Middle frontal gyrus (tissue), 1 donor: ENCODE results near the gene SLC22A23.

ENCODE experiments used
- DNase-seq: peaks from one replicate; pipeline ENCODE4 v3.0.0-alpha.2; 2015; ENCODE audit warnings: low spot score; ENCODE audit errors: extremely low spot score

Gene SLC22A23

GRCh38 chr6:3406362-3406821 is 50.5 kb downstream of the SLC22A23 start:
- no peak for DNase-seq

DNA sequence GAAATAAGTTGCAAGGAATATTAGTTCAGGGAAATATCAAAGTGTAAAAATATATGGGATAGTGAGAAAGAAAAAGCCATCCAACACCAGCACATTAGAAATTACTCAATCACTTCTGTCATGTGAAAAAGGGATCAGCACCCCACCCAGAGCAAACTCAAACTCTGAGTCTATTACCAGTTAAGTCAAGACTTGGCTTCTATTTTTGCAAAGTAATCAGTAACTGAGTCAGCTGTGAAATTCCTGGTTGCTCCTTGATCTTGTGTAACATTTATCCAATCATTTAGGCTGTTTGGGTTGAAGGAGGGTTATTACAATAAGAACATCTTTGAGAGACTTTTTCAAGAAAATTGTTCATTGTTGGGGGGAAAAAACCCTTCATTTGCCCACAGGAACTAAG is 51.2 kb downstream of the SLC22A23 start:
- no peak for DNase-seq

- DNase-seq = no peak
Measured at GRCh38 chr6:3405182-3405518, 51.7 kb downstream of the SLC22A23 start.

DNA sequence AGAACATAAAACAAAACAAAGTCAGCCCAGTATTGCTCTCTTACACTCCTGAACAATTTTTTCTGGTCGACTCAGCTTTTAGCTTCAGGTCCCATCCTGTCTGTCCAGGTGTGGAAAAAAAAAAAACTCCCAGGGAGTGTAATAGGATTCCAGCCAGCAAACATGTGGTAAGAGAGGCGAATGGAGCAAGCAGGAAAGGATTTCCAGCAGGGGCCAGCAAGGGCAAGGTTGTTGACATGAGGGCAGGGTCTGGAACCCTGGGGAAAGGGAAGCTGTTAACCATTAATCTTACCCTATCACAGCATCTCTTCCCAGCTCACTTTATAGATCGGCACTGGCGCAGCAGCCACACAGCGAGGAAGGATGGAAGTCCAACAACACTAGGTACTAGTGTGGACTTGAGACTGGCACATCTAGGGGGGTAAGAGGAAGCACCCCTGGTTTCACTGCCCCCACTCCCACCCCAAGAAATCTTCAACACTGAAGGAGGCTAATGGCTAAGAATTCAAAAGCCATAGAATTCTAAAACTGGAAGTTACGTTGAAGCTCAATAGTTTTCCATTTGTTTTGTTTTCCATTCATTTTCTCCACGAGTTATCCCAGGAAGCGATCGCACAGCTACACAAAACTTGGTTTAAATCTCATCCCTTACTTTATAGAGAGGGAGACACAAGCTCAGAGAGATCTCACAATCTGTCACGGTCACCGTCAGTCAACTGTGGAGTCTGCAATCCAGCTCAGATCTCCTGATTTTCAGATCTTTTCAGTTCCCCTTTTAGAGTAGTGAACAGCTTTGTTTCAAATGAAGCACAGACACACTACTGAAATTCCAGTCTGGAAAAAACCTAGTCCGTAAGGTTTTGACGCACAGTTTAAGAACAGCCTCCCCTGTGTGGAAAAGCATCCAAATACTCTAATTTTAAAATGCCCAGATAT is 53.3 kb downstream of the SLC22A23 start:
- DNase-seq = no peak

DNA sequence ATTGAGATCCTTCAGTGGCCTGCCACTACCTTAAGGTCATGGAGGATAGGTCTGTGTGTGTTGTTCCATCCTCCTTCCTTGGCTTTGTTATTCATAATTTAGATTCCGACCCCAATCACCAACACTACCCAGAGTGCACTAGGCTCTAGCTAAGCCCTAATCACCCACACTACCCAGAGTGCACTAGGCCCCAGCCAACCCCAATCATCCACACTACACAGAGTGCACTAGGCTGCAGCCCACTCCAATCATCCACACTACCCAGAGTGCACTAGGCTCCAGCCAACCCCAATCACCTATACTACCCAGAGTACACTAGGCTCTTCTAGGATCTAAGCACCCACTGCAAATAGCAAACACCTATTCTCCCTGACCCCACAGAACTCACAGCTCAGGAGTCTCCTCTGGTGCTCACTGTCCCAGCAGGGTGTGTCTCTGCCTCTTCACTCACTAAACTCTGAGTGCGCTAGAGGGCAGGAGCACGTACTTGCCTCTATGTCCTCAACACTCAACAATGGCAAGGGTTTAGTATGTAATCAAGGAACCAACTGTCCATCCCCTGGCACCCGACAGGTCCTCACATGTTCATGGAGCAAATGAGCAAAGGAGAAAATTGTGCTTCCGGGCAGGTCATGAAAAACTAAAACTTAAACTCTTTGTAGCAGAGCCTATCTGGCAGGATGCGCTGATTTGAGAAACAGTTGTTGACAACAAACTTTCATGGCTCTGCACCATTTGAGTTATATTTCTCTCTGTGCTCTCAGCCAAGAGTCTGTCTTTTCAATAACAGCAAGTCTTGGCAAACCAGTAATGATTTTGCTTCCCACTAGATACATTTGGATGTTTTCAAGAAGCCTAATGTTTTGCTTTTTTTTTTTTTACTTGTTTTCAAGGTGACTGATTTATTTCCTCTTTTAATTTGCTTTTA is 54.3 kb downstream of the SLC22A23 start:
- DNase-seq = no peak

DNA sequence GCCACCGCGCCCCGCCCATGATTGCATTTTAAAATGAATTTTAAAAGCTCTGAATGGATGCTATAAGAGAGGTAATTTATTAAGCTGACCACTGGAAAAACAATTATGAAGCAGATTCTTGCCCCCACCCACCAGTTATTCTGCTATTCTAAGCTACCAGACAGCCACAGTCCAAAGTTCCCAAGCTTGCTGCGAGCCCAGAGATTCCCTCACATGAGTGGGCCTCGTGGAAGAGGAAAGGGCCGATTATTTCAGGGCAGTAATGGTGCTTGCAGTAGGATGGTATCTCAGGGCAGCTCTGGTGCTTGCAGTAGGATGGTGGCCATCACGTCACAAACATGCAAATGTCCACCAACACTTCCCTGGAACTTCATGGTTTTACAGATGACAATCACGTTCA is 56.7 kb downstream of the SLC22A23 start:
- no peak for DNase-seq

- DNase-seq = no peak
Measured at GRCh38 chr6:3398755-3399696, 57.8 kb downstream of the SLC22A23 start.

DNA sequence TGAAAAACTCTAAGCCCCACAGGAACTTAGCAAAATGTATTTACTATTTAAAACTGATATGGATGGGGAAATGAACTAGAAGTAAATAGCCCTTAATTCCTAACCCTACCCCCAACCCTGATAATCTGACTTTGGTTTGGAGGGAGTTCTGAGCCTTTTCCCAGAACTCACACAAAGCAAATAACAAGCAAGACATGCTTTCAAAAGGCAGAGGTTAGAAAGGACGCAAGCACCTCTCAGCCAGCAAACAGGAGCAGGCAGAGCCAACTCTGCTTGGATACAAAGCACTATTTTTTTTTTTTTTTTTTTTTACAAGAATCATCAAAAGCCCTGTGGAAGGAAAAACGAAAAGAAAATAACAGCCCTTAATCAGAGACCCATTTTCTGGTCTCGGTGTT is 58.7 kb downstream of the SLC22A23 start:
- DNase-seq = no peak

DNA sequence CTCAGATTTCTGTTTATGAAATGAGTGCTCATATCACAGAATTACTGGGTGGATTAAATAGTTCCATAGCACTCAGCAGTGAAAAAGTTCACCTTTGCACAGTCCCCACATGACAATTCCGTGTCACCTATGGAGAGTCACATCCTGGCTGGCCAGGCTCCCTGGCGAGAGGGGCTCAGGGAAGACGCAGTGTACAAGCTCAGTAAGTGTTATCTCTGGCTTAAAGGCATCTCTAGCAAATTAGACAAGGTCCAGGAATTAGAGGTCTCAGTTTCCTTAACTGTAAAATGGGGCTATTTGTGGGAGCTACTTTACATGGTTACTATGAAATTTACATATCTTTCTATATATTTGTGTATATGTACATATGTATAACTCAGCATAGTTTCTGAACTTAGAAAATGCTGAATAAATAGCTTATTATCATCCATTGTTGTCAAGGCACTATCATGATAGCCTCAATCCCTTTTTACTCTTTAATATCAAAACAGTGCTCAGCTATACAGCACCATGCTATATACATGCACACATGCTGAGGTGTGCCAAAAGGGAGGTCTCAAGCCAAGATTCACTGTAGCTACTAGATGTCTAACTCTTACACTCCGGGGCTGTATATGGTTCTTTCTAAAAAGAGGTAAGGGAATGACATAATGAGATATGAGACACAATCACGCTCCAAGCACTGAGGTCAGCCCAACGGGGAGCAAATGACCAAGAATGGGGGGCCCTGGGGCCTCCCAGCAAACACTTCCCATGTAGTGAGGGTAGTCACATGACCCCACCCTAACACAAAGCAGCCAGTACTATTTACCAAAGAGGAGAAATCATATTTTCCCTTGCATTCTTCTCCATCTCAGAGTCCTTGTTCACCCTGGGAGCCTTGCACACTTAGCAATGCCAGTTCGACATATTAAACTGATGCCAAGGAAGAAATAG is 59.4 kb downstream of the SLC22A23 start:
- DNase-seq = no peak

DNA sequence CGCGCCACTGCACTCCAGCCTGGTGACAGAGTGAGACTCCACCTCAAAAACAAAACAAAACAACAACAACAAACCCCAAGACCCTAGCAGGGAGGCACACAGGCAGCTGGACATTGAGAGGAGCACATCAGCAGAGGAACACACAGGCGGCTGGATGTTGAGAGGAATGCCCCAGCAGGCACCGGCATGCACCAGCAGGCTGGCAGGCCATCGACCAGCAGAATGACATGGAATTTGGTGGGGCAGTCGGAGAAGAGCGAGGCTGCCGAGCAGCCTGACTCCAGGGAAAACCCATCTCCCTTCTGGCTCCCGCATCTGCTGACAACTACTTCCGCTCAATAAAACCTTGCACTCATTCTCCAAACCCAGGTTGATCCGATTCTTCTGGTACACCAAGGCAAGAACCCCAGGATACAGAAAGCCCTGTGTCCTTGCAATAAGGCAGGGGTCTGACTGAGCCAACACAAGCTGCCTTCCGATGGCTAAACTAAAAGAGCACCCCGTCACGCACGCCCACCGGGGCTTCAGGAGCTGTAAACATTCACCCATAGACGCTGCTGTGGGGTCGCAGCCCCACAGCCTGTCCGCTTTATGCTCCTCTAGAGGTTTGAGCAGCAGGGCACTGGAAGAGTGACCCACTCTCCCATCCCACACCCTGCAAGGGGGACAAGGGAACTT is 60.2 kb downstream of the SLC22A23 start:
- no peak for DNase-seq

DNA sequence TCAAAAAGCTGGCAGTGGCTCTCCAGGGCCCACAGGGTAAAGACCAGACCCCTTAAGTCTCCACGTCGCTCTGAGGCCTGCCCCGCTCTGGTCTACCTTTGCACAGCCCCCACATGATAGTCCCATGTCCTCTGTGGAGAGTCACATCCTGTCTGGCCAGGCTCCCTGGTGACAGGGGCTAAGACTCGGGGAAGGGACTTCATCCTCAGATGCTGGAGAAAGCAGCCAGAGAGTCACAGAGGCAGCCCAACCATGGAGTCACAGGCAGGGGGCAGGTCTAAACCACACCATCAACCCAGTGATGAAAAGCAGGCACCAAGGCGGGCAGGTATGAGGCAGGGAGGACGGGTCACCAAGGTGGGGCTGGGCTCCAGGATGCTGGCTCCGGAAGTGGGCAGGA is 62.2 kb downstream of the SLC22A23 start:
- no peak for DNase-seq

- no peak for DNase-seq
Measured at GRCh38 chr6:3393836-3394202, 63.0 kb downstream of the SLC22A23 start.

DNA sequence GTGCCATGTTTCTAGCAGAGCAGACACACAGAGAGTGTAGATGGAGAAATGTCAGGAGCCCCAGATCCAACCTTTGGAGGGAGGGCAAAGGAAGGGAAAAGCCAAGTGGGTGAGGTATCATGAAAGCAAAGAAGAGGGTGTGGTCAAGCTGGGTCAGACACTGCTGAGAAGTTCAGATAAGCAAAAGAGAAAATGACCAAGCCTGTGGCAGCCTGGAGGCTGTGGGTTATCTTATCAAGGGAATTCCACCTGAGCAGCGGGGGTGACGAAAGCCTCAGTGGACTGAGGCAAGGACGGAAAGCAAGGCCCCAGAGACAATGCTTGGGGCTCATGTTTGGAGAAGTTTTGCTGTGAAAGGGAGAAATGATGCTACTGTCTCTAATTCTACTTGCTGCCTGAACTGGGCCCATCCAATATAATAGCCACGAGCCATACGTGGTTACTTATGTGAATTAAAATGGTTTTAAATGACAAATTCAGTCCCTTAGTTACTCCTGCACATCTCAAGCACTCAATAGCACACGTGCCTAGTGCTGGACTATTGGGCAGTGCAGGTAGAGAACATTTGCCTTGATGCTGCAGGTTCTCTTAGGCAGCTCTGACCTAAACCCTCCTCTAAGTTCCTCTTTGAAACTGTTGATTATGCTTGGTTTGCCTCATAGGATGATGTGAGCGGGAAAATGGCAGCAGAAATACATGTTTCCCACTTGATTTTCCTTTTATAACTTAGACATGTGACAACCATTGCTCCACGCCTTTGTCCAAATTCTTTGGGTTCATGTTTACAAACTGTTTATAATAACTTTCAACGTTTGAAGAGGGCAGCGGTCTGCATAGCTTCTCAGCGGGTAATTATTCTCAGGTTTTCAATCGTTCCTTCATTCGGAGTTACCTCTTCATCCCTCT is 63.7 kb downstream of the SLC22A23 start:
- DNase-seq = no peak

- DNase-seq = no peak
Measured at GRCh38 chr6:3391902-3392458, 64.9 kb downstream of the SLC22A23 start.

- DNase-seq = no peak
Measured at GRCh38 chr6:3390698-3391097, 66.2 kb downstream of the SLC22A23 start.

DNA sequence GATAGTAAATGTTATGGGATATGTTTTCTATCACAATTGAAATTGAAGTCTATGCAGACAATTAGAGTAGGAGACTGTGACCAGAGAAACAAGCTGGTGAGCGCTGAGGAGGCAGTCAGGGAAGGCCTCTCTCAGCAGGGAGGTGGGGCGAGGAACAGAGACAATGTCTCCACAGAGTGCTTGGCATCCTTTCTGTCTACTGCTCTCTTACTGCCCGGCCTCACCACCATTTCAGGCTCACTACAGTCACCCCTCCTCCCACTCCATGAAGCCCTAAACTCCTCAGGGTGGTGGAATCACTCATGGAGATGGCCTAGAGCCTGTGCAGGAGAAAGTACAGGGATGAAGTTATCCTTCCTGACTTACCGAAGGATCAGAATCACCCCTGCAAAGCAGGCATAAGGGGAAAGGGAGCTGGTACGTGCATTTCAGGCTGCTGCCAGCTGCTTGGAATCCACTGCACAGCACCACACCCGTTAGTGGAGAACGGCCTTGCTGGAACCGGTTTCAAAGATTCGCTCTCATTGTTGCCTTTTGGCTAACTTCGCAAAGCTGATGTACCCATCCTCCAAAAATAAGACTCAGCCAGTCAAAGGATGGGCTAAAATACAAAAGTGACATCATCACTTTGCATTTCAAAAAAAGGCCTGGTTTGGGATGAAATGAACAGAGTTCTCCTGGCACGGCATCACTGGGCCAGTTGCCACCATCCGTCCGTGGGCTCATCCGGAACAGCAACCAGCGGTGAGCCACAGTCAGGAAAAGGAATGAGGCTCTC is 67.3 kb downstream of the SLC22A23 start:
- peak; percentile 67 for DNase-seq

DNA sequence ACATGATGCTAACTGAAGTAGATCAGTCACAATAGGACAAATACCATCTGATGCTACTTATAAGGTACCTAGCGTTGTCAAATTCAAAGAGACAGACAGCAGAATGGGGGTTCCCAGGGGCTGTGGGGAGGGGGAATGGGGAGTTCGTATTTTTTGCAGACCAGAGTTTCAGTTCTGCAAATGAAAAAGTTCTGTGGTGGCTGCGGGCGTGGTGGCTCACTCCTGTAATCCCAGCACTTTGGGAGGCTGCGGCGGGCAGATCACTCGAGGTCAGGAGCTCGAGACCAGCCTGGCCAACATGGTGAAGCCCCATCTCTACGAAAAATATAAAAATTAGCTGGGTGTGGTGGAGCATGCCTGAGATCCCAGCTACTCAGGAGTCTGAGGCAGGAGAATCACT is 68.1 kb downstream of the SLC22A23 start:
- DNase-seq = no peak
